ENCODE results near the gene MR1. TPM values are rescaled to one million over a fixed set of nuclear protein-coding genes. Genes with fewer than 3 reads are reported as not detected.

MR1 gene
- total and polyA plus RNA-seq, 9 of the 15 experiments (the other 6 are each of a cell fraction or from before 2014, with no cell fraction given): 9.7 to 21.7 (median 15.6) TPM

DNA sequence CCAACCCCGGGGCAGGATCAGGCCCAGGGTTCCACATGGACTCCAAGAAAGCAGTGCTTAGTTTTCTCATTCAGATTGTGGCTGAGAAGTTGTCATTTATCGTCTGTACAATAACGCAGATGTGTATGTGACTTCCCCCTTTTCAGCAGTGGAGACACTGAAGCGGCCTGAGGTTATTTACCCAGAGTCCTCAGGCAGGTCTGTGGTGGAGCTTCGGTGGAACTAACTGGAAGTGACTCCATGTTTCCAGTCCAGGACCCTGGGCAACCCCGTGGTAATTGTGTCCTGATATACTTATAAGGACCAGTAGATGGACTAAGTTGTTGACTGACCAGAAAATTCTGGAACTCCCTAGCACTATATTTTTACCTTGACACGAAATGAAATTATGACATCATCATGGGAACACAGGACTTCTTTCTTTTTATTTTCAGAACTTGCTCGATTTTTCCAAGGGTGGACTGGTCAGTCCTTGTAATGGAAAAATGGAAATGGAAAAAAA, 53.7 kb downstream of the MR1 start (continued):
- TF ChIP-seq, protein P1, sequence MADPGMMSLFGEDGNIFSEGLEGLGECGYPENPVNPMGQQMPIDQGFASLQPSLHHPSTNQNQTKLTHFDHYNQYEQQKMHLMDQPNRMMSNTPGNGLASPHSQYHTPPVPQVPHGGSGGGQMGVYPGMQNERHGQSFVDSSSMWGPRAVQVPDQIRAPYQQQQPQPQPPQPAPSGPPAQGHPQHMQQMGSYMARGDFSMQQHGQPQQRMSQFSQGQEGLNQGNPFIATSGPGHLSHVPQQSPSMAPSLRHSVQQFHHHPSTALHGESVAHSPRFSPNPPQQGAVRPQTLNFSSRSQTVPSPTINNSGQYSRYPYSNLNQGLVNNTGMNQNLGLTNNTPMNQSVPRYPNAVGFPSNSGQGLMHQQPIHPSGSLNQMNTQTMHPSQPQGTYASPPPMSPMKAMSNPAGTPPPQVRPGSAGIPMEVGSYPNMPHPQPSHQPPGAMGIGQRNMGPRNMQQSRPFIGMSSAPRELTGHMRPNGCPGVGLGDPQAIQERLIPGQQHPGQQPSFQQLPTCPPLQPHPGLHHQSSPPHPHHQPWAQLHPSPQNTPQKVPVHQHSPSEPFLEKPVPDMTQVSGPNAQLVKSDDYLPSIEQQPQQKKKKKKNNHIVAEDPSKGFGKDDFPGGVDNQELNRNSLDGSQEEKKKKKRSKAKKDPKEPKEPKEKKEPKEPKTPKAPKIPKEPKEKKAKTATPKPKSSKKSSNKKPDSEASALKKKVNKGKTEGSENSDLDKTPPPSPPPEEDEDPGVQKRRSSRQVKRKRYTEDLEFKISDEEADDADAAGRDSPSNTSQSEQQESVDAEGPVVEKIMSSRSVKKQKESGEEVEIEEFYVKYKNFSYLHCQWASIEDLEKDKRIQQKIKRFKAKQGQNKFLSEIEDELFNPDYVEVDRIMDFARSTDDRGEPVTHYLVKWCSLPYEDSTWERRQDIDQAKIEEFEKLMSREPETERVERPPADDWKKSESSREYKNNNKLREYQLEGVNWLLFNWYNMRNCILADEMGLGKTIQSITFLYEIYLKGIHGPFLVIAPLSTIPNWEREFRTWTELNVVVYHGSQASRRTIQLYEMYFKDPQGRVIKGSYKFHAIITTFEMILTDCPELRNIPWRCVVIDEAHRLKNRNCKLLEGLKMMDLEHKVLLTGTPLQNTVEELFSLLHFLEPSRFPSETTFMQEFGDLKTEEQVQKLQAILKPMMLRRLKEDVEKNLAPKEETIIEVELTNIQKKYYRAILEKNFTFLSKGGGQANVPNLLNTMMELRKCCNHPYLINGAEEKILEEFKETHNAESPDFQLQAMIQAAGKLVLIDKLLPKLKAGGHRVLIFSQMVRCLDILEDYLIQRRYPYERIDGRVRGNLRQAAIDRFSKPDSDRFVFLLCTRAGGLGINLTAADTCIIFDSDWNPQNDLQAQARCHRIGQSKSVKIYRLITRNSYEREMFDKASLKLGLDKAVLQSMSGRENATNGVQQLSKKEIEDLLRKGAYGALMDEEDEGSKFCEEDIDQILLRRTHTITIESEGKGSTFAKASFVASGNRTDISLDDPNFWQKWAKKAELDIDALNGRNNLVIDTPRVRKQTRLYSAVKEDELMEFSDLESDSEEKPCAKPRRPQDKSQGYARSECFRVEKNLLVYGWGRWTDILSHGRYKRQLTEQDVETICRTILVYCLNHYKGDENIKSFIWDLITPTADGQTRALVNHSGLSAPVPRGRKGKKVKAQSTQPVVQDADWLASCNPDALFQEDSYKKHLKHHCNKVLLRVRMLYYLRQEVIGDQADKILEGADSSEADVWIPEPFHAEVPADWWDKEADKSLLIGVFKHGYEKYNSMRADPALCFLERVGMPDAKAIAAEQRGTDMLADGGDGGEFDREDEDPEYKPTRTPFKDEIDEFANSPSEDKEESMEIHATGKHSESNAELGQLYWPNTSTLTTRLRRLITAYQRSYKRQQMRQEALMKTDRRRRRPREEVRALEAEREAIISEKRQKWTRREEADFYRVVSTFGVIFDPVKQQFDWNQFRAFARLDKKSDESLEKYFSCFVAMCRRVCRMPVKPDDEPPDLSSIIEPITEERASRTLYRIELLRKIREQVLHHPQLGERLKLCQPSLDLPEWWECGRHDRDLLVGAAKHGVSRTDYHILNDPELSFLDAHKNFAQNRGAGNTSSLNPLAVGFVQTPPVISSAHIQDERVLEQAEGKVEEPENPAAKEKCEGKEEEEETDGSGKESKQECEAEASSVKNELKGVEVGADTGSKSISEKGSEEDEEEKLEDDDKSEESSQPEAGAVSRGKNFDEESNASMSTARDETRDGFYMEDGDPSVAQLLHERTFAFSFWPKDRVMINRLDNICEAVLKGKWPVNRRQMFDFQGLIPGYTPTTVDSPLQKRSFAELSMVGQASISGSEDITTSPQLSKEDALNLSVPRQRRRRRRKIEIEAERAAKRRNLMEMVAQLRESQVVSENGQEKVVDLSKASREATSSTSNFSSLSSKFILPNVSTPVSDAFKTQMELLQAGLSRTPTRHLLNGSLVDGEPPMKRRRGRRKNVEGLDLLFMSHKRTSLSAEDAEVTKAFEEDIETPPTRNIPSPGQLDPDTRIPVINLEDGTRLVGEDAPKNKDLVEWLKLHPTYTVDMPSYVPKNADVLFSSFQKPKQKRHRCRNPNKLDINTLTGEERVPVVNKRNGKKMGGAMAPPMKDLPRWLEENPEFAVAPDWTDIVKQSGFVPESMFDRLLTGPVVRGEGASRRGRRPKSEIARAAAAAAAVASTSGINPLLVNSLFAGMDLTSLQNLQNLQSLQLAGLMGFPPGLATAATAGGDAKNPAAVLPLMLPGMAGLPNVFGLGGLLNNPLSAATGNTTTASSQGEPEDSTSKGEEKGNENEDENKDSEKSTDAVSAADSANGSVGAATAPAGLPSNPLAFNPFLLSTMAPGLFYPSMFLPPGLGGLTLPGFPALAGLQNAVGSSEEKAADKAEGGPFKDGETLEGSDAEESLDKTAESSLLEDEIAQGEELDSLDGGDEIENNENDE (IDR thresholded peaks at IDR 0.05; ENCODE audit: low read depth, low read length): no peak
- TF ChIP-seq EGR1 (conservative IDR thresholded peaks at IDR 0.05): no peak
- TF ChIP-seq, protein P2, sequence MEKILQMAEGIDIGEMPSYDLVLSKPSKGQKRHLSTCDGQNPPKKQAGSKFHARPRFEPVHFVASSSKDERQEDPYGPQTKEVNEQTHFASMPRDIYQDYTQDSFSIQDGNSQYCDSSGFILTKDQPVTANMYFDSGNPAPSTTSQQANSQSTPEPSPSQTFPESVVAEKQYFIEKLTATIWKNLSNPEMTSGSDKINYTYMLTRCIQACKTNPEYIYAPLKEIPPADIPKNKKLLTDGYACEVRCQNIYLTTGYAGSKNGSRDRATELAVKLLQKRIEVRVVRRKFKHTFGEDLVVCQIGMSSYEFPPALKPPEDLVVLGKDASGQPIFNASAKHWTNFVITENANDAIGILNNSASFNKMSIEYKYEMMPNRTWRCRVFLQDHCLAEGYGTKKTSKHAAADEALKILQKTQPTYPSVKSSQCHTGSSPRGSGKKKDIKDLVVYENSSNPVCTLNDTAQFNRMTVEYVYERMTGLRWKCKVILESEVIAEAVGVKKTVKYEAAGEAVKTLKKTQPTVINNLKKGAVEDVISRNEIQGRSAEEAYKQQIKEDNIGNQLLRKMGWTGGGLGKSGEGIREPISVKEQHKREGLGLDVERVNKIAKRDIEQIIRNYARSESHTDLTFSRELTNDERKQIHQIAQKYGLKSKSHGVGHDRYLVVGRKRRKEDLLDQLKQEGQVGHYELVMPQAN (IDR thresholded peaks at IDR 0.05; ENCODE audit: borderline replicate concordance): no peak
- TF ChIP-seq ZC3H4 (CRISPR knock-in tag; IDR thresholded peaks at IDR 0.05; ENCODE audit: borderline replicate concordance): no peak
- peak; percentile 26; the same call in 1 of the 2 replicates for TF ChIP-seq ESRRA (IDR thresholded peaks at IDR 0.05; ENCODE audit: borderline replicate concordance, low read depth)
- no peak for TF ChIP-seq ZNF77 (CRISPR knock-in tag; IDR thresholded peaks at IDR 0.05)
- peak; percentile 52; the same call in 1 of the 2 replicates for TF ChIP-seq CXXC5 (CRISPR knock-in tag; IDR thresholded peaks at IDR 0.05)
- TF ChIP-seq HEY1 (CRISPR knock-in tag; IDR thresholded peaks at IDR 0.05; ENCODE audit: borderline replicate concordance): no peak
- no peak for TF ChIP-seq ADNP (tag; IDR thresholded peaks at IDR 0.05)
- TF ChIP-seq, protein P3, sequence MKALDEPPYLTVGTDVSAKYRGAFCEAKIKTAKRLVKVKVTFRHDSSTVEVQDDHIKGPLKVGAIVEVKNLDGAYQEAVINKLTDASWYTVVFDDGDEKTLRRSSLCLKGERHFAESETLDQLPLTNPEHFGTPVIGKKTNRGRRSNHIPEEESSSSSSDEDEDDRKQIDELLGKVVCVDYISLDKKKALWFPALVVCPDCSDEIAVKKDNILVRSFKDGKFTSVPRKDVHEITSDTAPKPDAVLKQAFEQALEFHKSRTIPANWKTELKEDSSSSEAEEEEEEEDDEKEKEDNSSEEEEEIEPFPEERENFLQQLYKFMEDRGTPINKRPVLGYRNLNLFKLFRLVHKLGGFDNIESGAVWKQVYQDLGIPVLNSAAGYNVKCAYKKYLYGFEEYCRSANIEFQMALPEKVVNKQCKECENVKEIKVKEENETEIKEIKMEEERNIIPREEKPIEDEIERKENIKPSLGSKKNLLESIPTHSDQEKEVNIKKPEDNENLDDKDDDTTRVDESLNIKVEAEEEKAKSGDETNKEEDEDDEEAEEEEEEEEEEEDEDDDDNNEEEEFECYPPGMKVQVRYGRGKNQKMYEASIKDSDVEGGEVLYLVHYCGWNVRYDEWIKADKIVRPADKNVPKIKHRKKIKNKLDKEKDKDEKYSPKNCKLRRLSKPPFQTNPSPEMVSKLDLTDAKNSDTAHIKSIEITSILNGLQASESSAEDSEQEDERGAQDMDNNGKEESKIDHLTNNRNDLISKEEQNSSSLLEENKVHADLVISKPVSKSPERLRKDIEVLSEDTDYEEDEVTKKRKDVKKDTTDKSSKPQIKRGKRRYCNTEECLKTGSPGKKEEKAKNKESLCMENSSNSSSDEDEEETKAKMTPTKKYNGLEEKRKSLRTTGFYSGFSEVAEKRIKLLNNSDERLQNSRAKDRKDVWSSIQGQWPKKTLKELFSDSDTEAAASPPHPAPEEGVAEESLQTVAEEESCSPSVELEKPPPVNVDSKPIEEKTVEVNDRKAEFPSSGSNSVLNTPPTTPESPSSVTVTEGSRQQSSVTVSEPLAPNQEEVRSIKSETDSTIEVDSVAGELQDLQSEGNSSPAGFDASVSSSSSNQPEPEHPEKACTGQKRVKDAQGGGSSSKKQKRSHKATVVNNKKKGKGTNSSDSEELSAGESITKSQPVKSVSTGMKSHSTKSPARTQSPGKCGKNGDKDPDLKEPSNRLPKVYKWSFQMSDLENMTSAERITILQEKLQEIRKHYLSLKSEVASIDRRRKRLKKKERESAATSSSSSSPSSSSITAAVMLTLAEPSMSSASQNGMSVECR (CRISPR knock-in tag; IDR thresholded peaks at IDR 0.05): no peak
